Neural cell (in vitro differentiated cells): ENCODE data around the gene KCNAB2. TPM values are rescaled to one million over a fixed set of nuclear protein-coding genes. Genes with fewer than 3 reads are reported as not detected.

Experiments
- H2AFZ ChIP-seq: fragments of 200-600, 300-800 bp; sonication (generic), shearing (Covaris generic); 2 replicates; pipeline ENCODE4 v1.6.0; 2014; ENCODE audit warnings: low read depth, mild to moderate bottlenecking, antibody characterized with exemption, low read length, moderate library complexity
- H3F3A ChIP-seq: fragments of 200-600 bp; shearing (Covaris generic); 2 replicates; pipeline ENCODE4 v1.6.1; 2016; ENCODE audit warnings: mild to moderate bottlenecking, moderate library complexity, mixed read lengths, antibody characterized with exemption, low read length; ENCODE audit not compliant: insufficient read depth, poor library complexity, severe bottlenecking
- H3K27ac ChIP-seq: fragments of 200-600, 300-800 bp; sonication (generic), shearing (Covaris generic); 2 replicates; pipeline ENCODE4 v1.5.1; 2014; ENCODE audit warnings: mild to moderate bottlenecking, low read length, moderate library complexity
- H3K27me3 ChIP-seq: fragments of 300-800, 200-600 bp; sonication (generic), shearing (Covaris generic); 2 replicates; pipeline ENCODE4 v1.6.0; 2014; ENCODE audit warnings: mild to moderate bottlenecking, low read depth, low read length, moderate library complexity; ENCODE audit not compliant: insufficient read depth
- H3K36me3 ChIP-seq: fragments of 300-800, 200-600 bp; sonication (generic), shearing (Covaris generic); 2 replicates; pipeline ENCODE4 v1.5.1; 2014; ENCODE audit warnings: mild to moderate bottlenecking, antibody characterized with exemption, low read length, moderate library complexity; ENCODE audit not compliant: insufficient read depth
- H3K4me2 ChIP-seq: fragments of 300-800, 200-600 bp; sonication (generic), shearing (Covaris generic); 2 replicates; pipeline ENCODE4 v1.6.0; 2014; ENCODE audit warnings: mild to moderate bottlenecking, low read length
- H3K4me3 ChIP-seq: fragments of 300-800, 200-600 bp; sonication (generic), shearing (Covaris generic); 2 replicates; pipeline ENCODE4 v1.5.1; 2014; ENCODE audit warnings: mild to moderate bottlenecking, low read length, moderate library complexity
- H3K79me2 ChIP-seq: fragments of 200-600 bp; shearing (Covaris generic); replicated peaks from 2 replicates; pipeline ENCODE4 v1.6.0; 2014; ENCODE audit warnings: mild to moderate bottlenecking, low read length, moderate library complexity; ENCODE audit not compliant: insufficient read depth
- H3K9ac ChIP-seq: fragments of 300-800, 200-600 bp; sonication (generic), shearing (Covaris generic); 2 replicates; pipeline ENCODE4 v1.6.1; 2016; ENCODE audit warnings: mild to moderate bottlenecking, low read length, mixed read lengths
- H3K9me2 ChIP-seq: fragments of 200-600 bp; shearing (Covaris generic); 2 replicates; pipeline ENCODE4 v1.6.1; 2016; ENCODE audit warnings: mild to moderate bottlenecking, low read length, mixed read lengths; ENCODE audit not compliant: insufficient read depth
- H3K9me3 ChIP-seq: fragments of 200-600, 300-800 bp; sonication (generic), shearing (Covaris generic); 2 replicates; pipeline ENCODE4 v1.6.1; 2016; ENCODE audit warnings: mild to moderate bottlenecking, mixed run types, low read length, moderate library complexity, mixed read lengths
- H4K20me1 ChIP-seq: fragments of 200-600 bp; shearing (Covaris generic); 2 replicates; pipeline ENCODE4 v1.6.1; 2016; ENCODE audit warnings: mild to moderate bottlenecking, mixed run types; ENCODE audit not compliant: insufficient read depth
- EP300 ChIP-seq: fragments of 450-650 bp; conservative IDR thresholded peaks from 2 replicates; pipeline ENCODE4 v1.6.1; 2014; ENCODE audit warnings: antibody characterized with exemption, mild to moderate bottlenecking, moderate library complexity; ENCODE audit not compliant: poor library complexity, severe bottlenecking
- EZH2 ChIP-seq: fragments of 200-600, 300-800 bp; shearing (Covaris generic), sonication (generic); IDR thresholded peaks from 2 replicates; pipeline ENCODE4 v1.6.1; 2014; ENCODE audit warnings: antibody characterized with exemption, low read length, borderline replicate concordance, mild to moderate bottlenecking; ENCODE audit not compliant: insufficient read depth, poor library complexity, severe bottlenecking
- MXI1 ChIP-seq: fragments of 450-650 bp; conservative IDR thresholded peaks from 2 replicates; pipeline ENCODE4 v1.6.1; 2014; ENCODE audit warnings: antibody characterized with exemption, mild to moderate bottlenecking; ENCODE audit not compliant: poor library complexity, severe bottlenecking
- POLR2AphosphoS5 ChIP-seq: IDR thresholded peaks from 2 replicates; pipeline ENCODE4 v1.6.1; 2012
- RAD21 ChIP-seq: fragments of 450-650 bp; conservative IDR thresholded peaks from 2 replicates; pipeline ENCODE4 v1.6.1; 2014; ENCODE audit warnings: antibody characterized with exemption, mild to moderate bottlenecking, moderate library complexity
- SMC3 ChIP-seq: fragments of 450-650 bp; conservative IDR thresholded peaks from 2 replicates; pipeline ENCODE4 v1.6.1; 2014; ENCODE audit warnings: antibody characterized with exemption, mild to moderate bottlenecking, moderate library complexity; ENCODE audit not compliant: poor library complexity
- TAF1 ChIP-seq: IDR thresholded peaks from 2 replicates; pipeline ENCODE4 v1.6.1; 2012; ENCODE audit warnings: low read depth
- polyA plus RNA-seq: library from polyadenylated mRNA; depleted of rRNA; stranded (reverse); fragments of >200 nt; gene quantifications from 2 replicates; pipeline ENCODE4 v1.2.3, GENCODE V29; 2014
- TF ChIP-seq, protein P1 (sequence below): IDR thresholded peaks from 2 replicates; pipeline ENCODE4 v1.6.1; 2012; ENCODE audit warnings: borderline replicate concordance
- TF ChIP-seq, protein P2 (sequence below): fragments of 450-650 bp; IDR thresholded peaks from 2 replicates; pipeline ENCODE4 v1.5.1; 2014; ENCODE audit warnings: antibody characterized with exemption, mild to moderate bottlenecking, moderate library complexity; ENCODE audit not compliant: poor library complexity, severe bottlenecking

KCNAB2 gene
- polyA plus RNA-seq, 1 donor from 2014 or later = 11.7 TPM

DNA sequence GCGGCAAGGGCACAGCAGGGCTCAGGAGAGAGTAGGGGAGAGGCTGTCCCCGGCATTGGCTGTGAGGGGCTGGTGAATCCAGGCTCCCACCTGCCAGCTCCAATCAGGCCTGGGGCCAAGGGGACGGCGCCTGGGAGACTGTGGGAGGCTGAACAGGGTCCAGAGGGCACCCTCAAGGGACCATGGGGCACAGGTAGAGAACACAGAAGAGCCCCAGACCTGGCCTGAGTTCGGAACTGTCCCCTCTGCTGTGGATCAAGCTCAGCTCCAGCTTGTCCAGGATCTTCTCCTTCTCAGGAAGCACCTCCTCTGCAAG, 67.0 kb downstream of the KCNAB2 start:
- no peaks in the 10 kb centered on the region for H3F3A ChIP-seq
- TF ChIP-seq SMC3 (no peak), TAF1 (no peak), RAD21 (no peak), EZH2 (no peak), EP300 (no peak), POLR2AphosphoS5 (no peak), MXI1 (no peak)
- TF ChIP-seq, protein P1, sequence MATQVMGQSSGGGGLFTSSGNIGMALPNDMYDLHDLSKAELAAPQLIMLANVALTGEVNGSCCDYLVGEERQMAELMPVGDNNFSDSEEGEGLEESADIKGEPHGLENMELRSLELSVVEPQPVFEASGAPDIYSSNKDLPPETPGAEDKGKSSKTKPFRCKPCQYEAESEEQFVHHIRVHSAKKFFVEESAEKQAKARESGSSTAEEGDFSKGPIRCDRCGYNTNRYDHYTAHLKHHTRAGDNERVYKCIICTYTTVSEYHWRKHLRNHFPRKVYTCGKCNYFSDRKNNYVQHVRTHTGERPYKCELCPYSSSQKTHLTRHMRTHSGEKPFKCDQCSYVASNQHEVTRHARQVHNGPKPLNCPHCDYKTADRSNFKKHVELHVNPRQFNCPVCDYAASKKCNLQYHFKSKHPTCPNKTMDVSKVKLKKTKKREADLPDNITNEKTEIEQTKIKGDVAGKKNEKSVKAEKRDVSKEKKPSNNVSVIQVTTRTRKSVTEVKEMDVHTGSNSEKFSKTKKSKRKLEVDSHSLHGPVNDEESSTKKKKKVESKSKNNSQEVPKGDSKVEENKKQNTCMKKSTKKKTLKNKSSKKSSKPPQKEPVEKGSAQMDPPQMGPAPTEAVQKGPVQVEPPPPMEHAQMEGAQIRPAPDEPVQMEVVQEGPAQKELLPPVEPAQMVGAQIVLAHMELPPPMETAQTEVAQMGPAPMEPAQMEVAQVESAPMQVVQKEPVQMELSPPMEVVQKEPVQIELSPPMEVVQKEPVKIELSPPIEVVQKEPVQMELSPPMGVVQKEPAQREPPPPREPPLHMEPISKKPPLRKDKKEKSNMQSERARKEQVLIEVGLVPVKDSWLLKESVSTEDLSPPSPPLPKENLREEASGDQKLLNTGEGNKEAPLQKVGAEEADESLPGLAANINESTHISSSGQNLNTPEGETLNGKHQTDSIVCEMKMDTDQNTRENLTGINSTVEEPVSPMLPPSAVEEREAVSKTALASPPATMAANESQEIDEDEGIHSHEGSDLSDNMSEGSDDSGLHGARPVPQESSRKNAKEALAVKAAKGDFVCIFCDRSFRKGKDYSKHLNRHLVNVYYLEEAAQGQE = no peak
- TF ChIP-seq, protein P2, sequence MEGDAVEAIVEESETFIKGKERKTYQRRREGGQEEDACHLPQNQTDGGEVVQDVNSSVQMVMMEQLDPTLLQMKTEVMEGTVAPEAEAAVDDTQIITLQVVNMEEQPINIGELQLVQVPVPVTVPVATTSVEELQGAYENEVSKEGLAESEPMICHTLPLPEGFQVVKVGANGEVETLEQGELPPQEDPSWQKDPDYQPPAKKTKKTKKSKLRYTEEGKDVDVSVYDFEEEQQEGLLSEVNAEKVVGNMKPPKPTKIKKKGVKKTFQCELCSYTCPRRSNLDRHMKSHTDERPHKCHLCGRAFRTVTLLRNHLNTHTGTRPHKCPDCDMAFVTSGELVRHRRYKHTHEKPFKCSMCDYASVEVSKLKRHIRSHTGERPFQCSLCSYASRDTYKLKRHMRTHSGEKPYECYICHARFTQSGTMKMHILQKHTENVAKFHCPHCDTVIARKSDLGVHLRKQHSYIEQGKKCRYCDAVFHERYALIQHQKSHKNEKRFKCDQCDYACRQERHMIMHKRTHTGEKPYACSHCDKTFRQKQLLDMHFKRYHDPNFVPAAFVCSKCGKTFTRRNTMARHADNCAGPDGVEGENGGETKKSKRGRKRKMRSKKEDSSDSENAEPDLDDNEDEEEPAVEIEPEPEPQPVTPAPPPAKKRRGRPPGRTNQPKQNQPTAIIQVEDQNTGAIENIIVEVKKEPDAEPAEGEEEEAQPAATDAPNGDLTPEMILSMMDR = no peak
- no peaks in the 10 kb centered on the region for H3K9me3 ChIP-seq
- H4K20me1 ChIP-seq = no peaks in the 10 kb centered on the region
- no peak overlapping the region for H3K4me3 ChIP-seq
- no peak overlapping the region for H3K9ac ChIP-seq
- H3K27ac ChIP-seq = no peak overlapping the region
- no peaks in the 10 kb centered on the region for H3K79me2 ChIP-seq
- no peaks in the 10 kb centered on the region for H3K36me3 ChIP-seq
- no peaks in the 10 kb centered on the region for H3K9me2 ChIP-seq
- H2AFZ ChIP-seq = no peak overlapping the region
- no peak overlapping the region for H3K4me2 ChIP-seq
- H3K27me3 ChIP-seq = no peaks in the 10 kb centered on the region

DNA sequence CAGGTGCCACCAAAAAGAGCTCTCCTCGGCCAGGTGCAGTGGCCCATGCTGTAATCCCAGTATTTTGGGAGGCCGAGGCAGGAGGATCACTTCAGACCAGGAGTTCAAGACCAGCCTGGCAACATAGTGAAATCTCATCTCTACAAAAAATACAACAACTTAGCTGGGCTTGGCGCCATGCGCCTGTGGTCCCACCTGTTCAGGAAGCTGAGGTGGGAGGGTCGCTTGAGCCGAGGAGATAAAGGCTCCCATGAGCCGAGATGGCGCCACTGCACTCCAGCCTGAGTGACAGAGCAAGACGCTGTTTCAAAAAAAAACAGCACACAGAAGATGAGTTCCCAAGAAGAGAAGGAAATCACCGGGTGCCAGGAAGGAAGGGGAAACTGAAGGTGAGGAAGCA, 67.4 kb downstream of the KCNAB2 start:
- Histone ChIP-seq H3K4me2 (no peak overlapping the region), H3K4me3 (no peak overlapping the region), H4K20me1 (no peaks in the 10 kb centered on the region), H3K9me3 (no peaks in the 10 kb centered on the region), H3K27me3 (no peaks in the 10 kb centered on the region), H3K79me2 (no peaks in the 10 kb centered on the region), H3F3A (no peaks in the 10 kb centered on the region), H2AFZ (no peak overlapping the region), H3K36me3 (no peaks in the 10 kb centered on the region), H3K9ac (no peak overlapping the region), H3K9me2 (no peaks in the 10 kb centered on the region), H3K27ac (no peak overlapping the region)
- TF ChIP-seq EP300 = no peak
- no peak for TF ChIP-seq EZH2
- TF ChIP-seq, protein P2 = no peak
- TF ChIP-seq RAD21 = no peak
- TF ChIP-seq TAF1 = no peak
- TF ChIP-seq SMC3 = no peak
- no peak for TF ChIP-seq POLR2AphosphoS5
- no peak for TF ChIP-seq MXI1
- TF ChIP-seq, protein P1 = no peak
